NCI-H446 treated with DMSO at 0.1 percent for 48 hours (cell line): ENCODE results near the gene LIPF.
"Not testable (repeated sequence)": the region's sequence is repeated elsewhere in the genome, so short reads cannot be mapped to it uniquely, and the experiment has no call there.

Experiments used
- DNase-seq: peaks from one replicate; lab custom pipeline; 2025; lab: John Stamatoyannopoulos, UW

Gene LIPF

GRCh38 chr10:88664142-88664541, at the start of gene LIPF:
TSS of gene LIPF (plus strand) at chr10:88664442. CDS start at chr10:88667298, 2,856 bp downstream.
- DNase-seq: no peak

- DNase-seq: no peak
Observed at GRCh38 chr10:88616250-88616977, 47.8 kb upstream of the LIPF start.

GRCh38 chr10:88617772-88618300, 46.4 kb upstream of the LIPF start:
- no peak for DNase-seq

- DNase-seq: no peak
Observed at GRCh38 chr10:88618496-88618895, 45.7 kb upstream of the LIPF start.

GRCh38 chr10:88620441-88620840, 43.8 kb upstream of the LIPF start:
- no peak for DNase-seq

GRCh38 chr10:88623835-88624234, 40.4 kb upstream of the LIPF start:
- no peak for DNase-seq

- no peak for DNase-seq
Observed at GRCh38 chr10:88624840-88625239, 39.4 kb upstream of the LIPF start.

- DNase-seq: no peak
Observed at GRCh38 chr10:88640186-88640585, 24.1 kb upstream of the LIPF start.

GRCh38 chr10:88642209-88642608, 22.0 kb upstream of the LIPF start:
- no peak for DNase-seq

GRCh38 chr10:88642963-88643362, 21.3 kb upstream of the LIPF start:
- DNase-seq: no peak

- no peak for DNase-seq
Observed at GRCh38 chr10:88647061-88647615, 17.1 kb upstream of the LIPF start.

- no peak for DNase-seq
Observed at GRCh38 chr10:88651101-88651551, 13.1 kb upstream of the LIPF start.

GRCh38 chr10:88652616-88653015, 11.6 kb upstream of the LIPF start:
- DNase-seq: no peak

GRCh38 chr10:88657901-88658300, 6.3 kb upstream of the LIPF start:
- no peak for DNase-seq

- DNase-seq: no peak
Observed at GRCh38 chr10:88659725-88660597, 4.3 kb upstream of the LIPF start.

GRCh38 chr10:88660598-88660884, 3.7 kb upstream of the LIPF start:
- no peak for DNase-seq

- DNase-seq: no peak
Observed at GRCh38 chr10:88661018-88661417, 3.2 kb upstream of the LIPF start.

GRCh38 chr10:88661577-88661976, 2.7 kb upstream of the LIPF start:
- no peak for DNase-seq

- not testable (repeated sequence) for DNase-seq
Observed at GRCh38 chr10:88663153-88663552, 1.1 kb upstream of the LIPF start.

GRCh38 chr10:88668465-88668864, 4.2 kb downstream of the LIPF start:
- no peak for DNase-seq

- DNase-seq: no peak
Observed at GRCh38 chr10:88670497-88670896, 6.3 kb downstream of the LIPF start.

- DNase-seq: no peak
Observed at GRCh38 chr10:88672041-88672440, 7.8 kb downstream of the LIPF start.
